Right atrium auricular region (tissue), 2 donors: ENCODE results near the gene STOML2. TPM values are rescaled to one million over a fixed set of nuclear protein-coding genes. Genes with fewer than 3 reads are reported as not detected.
A peak's percentile ranks its signal among the peaks of the same experiment; 100 is the strongest.

Experiments used
- DNase-seq: peaks from one replicate; pipeline ENCODE4 v3.0.0-alpha.2; 2019; ENCODE audit warnings: low spot score
- H3K27ac ChIP-seq, 2 donors: fragments of 200-600 bp; sonication (generic); 1 replicate in 1 of 2; 2 replicates in 1 of 2; pipeline ENCODE4 v1.5.1; 2016 to 2019
- H3K27me3 ChIP-seq, 2 donors: fragments of 200-600 bp; sonication (generic); one replicate each; pipeline versions ENCODE4 v1.5.1 to v1.6.0; 2017 to 2019
- H3K36me3 ChIP-seq: fragments of 200-600 bp; sonication (generic); one replicate; pipeline ENCODE4 v1.5.1; 2016
- H3K4me1 ChIP-seq, 2 donors: fragments of 200-600 bp; sonication (generic); one replicate each; pipeline versions ENCODE4 v1.5.1 to v1.6.0; 2017 to 2019
- H3K4me3 ChIP-seq, 2 donors: fragments of 200-600 bp; sonication (generic); 1 replicate in 1 of 2; 2 replicates in 1 of 2; pipeline ENCODE4 v1.5.1; 2017 to 2019; ENCODE audit warnings: mild to moderate bottlenecking in 1 of 2, moderate library complexity in 1 of 2
- H3K9me3 ChIP-seq, 2 donors: fragments of 200-600 bp; sonication (generic); one replicate each; pipeline ENCODE4 v1.5.1; 2019
- total RNA-seq, 2 donors: library from RNA; depleted of rRNA; stranded (reverse); fragments of >200 nt; gene quantifications; one replicate each; pipeline ENCODE4 v1.1.0, GENCODE V29; 2016
- TF ChIP-seq, protein P1 (sequence below), 2 donors: fragments of 200-600 bp; sonication (generic); IDR thresholded peaks; one replicate each; pipeline ENCODE4 v1.5.1; 2019; ENCODE audit warnings: antibody characterized with exemption in 2 of 2

The STOML2 gene
- total RNA-seq, 2 donors from 2014 or later: 114 to 115 TPM

DNA sequence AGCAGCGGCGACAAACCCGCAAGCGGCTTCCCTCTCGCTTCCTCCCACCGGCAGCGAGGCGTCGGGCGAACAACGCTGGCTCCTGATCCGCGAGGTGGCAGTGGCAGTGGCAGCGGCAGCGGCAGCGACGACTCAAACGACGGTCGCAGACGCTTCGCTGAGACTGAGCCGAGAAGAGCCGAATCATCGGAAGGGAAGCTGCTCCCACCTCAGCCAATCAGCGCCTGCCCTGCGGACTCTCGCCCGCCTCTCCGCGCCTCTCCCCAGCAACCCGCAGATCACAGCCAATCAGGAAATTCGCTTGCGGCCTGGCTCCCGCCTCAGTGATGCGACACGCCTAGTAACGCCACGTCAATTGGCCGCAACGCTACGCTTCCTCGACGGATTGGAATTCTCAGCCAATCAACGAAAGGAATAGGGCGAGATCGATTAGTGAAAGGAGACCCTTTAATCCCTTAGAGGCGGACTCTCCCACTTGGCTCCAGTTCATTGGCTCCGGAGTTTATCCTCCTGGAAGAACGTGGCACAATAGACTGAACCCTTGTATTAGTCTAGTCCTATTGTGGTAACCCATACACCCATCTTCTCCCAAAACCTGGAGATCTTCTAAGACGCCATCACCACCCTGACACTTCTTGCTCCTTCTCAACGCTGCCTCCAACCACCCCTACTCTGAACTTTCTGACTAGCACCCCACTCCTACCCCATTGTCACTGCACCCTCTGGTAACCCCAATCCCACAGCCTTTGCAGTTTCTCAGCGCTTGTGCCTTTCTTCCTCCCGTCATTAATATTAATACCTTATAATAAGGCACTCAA is 30.3 kb downstream of the STOML2 start, which contains the start of gene VCP:
VCP (minus strand) TSS at position 165 of the 818 bp plus-strand sequence. CDS start 272 bp downstream, outside the sequence.
- Histone ChIP-seq H3K27ac (peak within 1 kb of the TSS; percentile 100), H3K27me3 (no peaks in the 10 kb centered on the region), H3K36me3 (peaks cover 9% of the 10 kb centered on the region), H3K4me3 (peak within 1 kb of the TSS; percentile 99 to 100), H3K9me3 (no peaks in the 10 kb centered on the region), H3K4me1 (peaks cover 0 to 41% of the 10 kb centered on the region in 2 donors)
- TF ChIP-seq, protein P1, sequence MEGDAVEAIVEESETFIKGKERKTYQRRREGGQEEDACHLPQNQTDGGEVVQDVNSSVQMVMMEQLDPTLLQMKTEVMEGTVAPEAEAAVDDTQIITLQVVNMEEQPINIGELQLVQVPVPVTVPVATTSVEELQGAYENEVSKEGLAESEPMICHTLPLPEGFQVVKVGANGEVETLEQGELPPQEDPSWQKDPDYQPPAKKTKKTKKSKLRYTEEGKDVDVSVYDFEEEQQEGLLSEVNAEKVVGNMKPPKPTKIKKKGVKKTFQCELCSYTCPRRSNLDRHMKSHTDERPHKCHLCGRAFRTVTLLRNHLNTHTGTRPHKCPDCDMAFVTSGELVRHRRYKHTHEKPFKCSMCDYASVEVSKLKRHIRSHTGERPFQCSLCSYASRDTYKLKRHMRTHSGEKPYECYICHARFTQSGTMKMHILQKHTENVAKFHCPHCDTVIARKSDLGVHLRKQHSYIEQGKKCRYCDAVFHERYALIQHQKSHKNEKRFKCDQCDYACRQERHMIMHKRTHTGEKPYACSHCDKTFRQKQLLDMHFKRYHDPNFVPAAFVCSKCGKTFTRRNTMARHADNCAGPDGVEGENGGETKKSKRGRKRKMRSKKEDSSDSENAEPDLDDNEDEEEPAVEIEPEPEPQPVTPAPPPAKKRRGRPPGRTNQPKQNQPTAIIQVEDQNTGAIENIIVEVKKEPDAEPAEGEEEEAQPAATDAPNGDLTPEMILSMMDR (IDR thresholded peaks at IDR 0.05): no peak
- peak; percentile 99 for DNase-seq

DNA sequence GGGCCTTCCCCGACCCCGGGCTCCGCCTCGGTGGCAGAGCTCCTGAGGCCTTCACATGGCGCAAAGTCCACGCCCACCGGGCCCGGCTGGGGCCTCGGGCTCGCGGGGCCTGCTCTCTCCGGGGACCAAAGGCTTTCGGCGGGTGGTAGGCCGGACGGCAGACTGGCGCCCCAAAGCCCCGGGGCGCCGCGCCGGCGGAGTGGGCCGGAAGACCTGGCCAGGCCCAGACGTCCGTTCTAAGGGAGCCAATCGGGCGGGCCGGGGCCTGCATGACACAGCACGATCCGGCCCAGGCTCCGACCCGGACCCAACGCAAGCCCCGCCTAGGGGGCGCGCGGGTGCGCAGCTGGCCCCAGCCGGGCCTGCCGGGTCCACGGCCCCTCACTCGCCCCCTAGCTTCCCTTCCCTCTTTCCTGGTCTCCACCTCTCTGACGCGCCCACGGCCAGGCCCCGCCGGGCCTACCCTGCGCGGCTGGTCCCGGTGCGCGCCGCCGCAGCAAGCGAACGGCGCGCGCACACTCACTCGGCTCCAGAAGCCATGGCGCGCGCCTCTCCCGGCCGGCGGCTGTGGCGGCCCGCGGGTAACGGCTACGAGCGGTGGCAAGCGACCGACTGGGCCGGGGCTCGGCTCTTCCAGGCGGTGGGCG is 31.0 kb downstream of the STOML2 start:
- peak overlapping the region; percentile 99 to 100 for H3K4me3 ChIP-seq
- DNase-seq: peak; percentile 89
- peaks cover 0 to 43% of the 10 kb centered on the region in 2 donors for H3K4me1 ChIP-seq
- no peaks in the 10 kb centered on the region for H3K9me3 ChIP-seq
- H3K27me3 ChIP-seq: no peaks in the 10 kb centered on the region
- peak overlapping the region; percentile 100 for H3K27ac ChIP-seq
- peaks cover 17% of the 10 kb centered on the region for H3K36me3 ChIP-seq
- TF ChIP-seq, protein P1 (IDR thresholded peaks at IDR 0.05): peak in 1 of 2 donors; percentile 60

DNA sequence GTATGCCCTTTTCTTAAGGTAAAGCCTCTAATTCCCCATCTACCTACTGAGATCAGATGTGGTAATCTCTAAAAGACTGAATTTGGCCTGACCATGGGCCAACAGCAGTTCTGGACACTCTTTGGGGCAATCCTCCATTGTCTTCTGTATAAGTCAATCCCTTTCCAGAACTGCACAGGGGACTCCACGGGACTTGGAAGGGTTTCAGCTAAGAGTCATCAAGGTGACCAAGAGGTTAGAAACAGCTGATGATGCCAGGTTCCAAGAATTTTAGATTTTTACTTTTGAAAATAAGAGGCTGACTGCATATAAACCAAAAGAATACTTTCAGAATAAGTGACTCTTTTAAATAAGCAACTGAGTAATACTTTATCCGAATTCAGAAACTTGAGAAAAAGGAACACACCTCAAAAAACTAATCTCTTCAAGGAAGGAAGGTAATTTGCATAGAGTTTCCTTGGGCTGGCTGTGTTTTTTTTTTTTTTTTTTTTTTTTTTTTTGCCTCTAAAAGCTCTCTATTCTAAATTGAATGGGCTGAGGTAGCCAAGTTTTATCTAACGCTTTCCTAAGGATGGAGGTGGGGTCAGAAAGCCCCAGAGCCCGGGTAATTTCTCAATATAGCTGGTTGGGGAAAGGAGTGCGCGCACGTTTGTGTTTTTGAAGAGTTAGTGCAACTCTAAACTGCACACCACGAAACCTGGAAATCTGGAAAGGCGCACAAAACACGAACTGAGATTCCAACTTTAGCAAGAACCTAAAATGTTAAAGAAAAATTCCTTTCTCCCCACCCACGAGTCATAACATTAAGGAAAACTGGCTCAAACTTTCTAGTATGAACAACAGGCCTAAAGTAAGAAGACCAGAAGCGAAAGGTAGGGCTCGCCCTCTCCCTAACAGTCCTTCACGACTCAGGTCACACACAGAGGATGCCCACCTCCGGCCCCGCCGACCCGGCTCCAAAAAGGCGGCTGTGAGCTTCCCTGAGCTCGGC is 31.8 kb downstream of the STOML2 start:
- Histone ChIP-seq H3K4me1 (peaks cover 0 to 43% of the 10 kb centered on the region in 2 donors), H3K27me3 (no peaks in the 10 kb centered on the region), H3K27ac (peak overlapping the region; percentile 100), H3K4me3 (peak overlapping the region; percentile 99 to 100), H3K9me3 (no peaks in the 10 kb centered on the region), H3K36me3 (peaks cover 25% of the 10 kb centered on the region)
- TF ChIP-seq, protein P1 (IDR thresholded peaks at IDR 0.05): no peak
- no peak for DNase-seq

DNA sequence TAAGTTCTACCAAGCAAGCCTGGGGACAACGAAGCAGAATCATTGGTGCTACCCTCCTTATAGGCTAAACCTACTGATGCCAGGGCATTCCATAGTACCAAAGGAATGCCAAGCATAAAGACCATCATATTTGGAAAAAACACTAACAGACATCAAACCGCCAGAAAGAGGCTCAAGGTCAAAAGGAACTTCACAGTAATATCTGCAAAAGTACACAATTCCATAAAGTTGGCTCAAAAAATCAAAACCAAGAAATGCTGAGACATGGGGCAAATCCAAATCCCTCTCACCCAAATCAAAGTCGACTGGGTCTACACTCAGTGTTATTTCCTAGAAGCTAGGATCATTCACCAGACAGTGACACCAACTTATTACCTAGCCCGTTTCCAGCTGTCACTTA is 33.9 kb downstream of the STOML2 start:
- Histone ChIP-seq H3K4me3 (no peak overlapping the region), H3K36me3 (peaks cover 46% of the 10 kb centered on the region)

DNA sequence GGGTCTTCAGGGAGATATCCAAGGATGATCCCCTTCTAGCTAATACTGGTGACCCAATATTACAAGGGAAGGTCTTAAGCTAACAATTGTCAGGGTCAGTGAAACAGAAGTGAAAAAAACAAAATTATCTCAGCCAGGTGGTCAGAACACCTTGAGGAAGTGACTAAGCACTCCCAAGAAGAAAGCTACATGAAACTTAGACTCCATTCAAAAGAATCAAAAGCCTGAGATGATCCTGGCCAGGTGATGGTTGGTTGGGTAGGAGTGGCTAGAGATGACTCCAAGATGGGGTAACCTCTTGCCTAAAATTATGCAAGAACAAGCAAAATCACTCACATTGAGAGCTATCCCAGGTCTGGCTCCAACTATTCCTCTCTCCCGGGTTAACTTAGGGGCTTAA is 35.9 kb downstream of the STOML2 start:
- no peak for DNase-seq
- Histone ChIP-seq H3K36me3 (peaks cover 66% of the 10 kb centered on the region), H3K9me3 (no peaks in the 10 kb centered on the region), H3K4me3 (no peak overlapping the region), H3K4me1 (peaks cover 0 to 35% of the 10 kb centered on the region in 2 donors), H3K27ac (no peak overlapping the region), H3K27me3 (no peaks in the 10 kb centered on the region)
- TF ChIP-seq, protein P1 (IDR thresholded peaks at IDR 0.05): no peak

More for the DNA sequence above, 33.9 kb downstream of the STOML2 start:
- Histone ChIP-seq H3K4me1 (peaks cover 0 to 43% of the 10 kb centered on the region in 2 donors), H3K27ac (peak overlapping the region in 1 of 2 donors; percentile 24), H3K9me3 (no peaks in the 10 kb centered on the region), H3K27me3 (no peaks in the 10 kb centered on the region)
- DNase-seq: no peak
- TF ChIP-seq, protein P1 (IDR thresholded peaks at IDR 0.05): no peak
